Calu3 (cell line): Measurements from ENCODE around the gene ERAP2. TPM values are rescaled to one million over a fixed set of nuclear protein-coding genes. Genes with fewer than 3 reads are reported as not detected.

Source experiments
- BruUV-seq: library from RNA; stranded (reverse); fragments of 400-500 nt; replicated peaks from 2 replicates; lab custom pipeline; 2021; lab: Mats Ljungman, UMichigan
- CTCF ChIA-PET: fragments of 300-600 bp; sonication (Branson Sonifier 250); formaldehyde crosslinking; loops from one replicate; lab custom pipeline; 2022; ENCODE audit warnings: antibody characterized with exemption; lab: Charles Lee
- DNase-seq: peaks from one replicate; pipeline ENCODE4 v3.0.0; 2022
- H3K27ac Mint-ChIP-seq: one replicate; pipeline ENCODE4 v1.8.0; 2022; ENCODE audit warnings: mixed read lengths; ENCODE audit not compliant: unreplicated experiment
- H3K27me3 Mint-ChIP-seq: one replicate; pipeline ENCODE4 v1.8.0; 2022; ENCODE audit warnings: mixed read lengths; ENCODE audit not compliant: unreplicated experiment
- H3K36me3 Mint-ChIP-seq: one replicate; pipeline ENCODE4 v1.8.0; 2022; ENCODE audit warnings: mild to moderate bottlenecking, moderate library complexity, mixed read lengths; ENCODE audit not compliant: insufficient read depth, unreplicated experiment
- H3K4me1 Mint-ChIP-seq: one replicate; pipeline ENCODE4 v1.8.0; 2022; ENCODE audit warnings: mild to moderate bottlenecking, low read depth, mixed read lengths; ENCODE audit not compliant: unreplicated experiment
- H3K4me3 Mint-ChIP-seq: one replicate; pipeline ENCODE4 v1.8.0; 2022; ENCODE audit warnings: mild to moderate bottlenecking, low read depth, moderate library complexity, mixed read lengths; ENCODE audit not compliant: unreplicated experiment
- H3K9me3 Mint-ChIP-seq: one replicate; pipeline ENCODE4 v1.8.0; 2022; ENCODE audit warnings: low read depth, mixed read lengths; ENCODE audit not compliant: unreplicated experiment
- CTCF ChIP-seq: fragments of 200-600 bp; IDR thresholded peaks from one replicate; pipeline ENCODE4 v1.8.0; 2022; ENCODE audit warnings: antibody characterized with exemption; ENCODE audit not compliant: unreplicated experiment
- intact Hi-C: fragments of 100-400 bp; cut with micrococcal nuclease; formaldehyde crosslinking; loops from one replicate; pipeline ENCODE4 v1.10.0; 2022; ENCODE audit not compliant: unreplicated experiment
- total RNA-seq: library from RNA; stranded (reverse); gene quantifications from 2 replicates; pipeline ENCODE4 v1.2.3, GENCODE V29; 2022

The ERAP2 gene
- total RNA-seq, 1 experiment from 2014 or later, result 67.7 TPM

- intact Hi-C loops, result no loop called here
These were observed 33.2 kb upstream of the ERAP2 start for GRCh38 chr5:96843140-96843539.

DNA sequence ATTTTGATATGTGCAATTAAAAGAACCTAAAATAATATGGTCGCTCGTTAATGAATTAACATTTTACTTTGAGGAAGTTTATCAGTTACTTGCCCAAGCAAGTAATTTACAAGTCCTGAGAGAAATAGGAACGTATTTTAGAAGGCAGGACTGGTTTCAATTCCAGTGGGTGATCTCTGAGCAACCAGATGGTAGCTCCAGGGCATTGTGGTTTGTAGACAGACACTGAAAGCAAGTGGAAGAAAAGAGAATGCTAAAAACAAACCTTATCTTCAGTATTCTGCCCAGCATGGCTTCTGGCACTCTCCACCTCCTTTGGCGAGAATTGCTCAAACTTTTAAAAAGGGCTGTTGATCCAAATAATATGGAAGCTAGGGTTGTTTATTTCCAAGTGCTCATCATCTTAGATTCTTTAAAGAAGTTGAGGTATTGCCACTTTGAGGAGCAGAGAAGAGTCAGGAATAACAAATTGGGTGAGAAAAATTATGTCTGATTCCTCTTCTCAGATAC, 31.8 kb upstream of the ERAP2 start:
- DNase-seq, result no peak
- H3K4me3 Mint-ChIP-seq, result no peak overlapping the region
- no peaks in the 10 kb centered on the region for H3K9me3 Mint-ChIP-seq
- intact Hi-C loops, result no loop called here
- BruUV-seq, result no TSS peak
- H3K27me3 Mint-ChIP-seq, result no peaks in the 10 kb centered on the region
- no peak overlapping the region for H3K27ac Mint-ChIP-seq
- no peak for TF ChIP-seq CTCF
- H3K36me3 Mint-ChIP-seq, result no peaks in the 10 kb centered on the region
- CTCF ChIA-PET, result no interaction called here
- H3K4me1 Mint-ChIP-seq, result no peaks in the 10 kb centered on the region

More at GRCh38 chr5:96843140-96843539, 33.2 kb upstream of the ERAP2 start:
- Mint-ChIP-seq H3K27me3 (no peaks in the 10 kb centered on the region), H3K9me3 (no peaks in the 10 kb centered on the region), H3K36me3 (no peaks in the 10 kb centered on the region), H3K4me3 (no peak overlapping the region), H3K4me1 (no peaks in the 10 kb centered on the region), H3K27ac (no peak overlapping the region)
- no TSS peak for BruUV-seq
- no peak for TF ChIP-seq CTCF
- DNase-seq, result no peak
- CTCF ChIA-PET, result no interaction called here

DNA sequence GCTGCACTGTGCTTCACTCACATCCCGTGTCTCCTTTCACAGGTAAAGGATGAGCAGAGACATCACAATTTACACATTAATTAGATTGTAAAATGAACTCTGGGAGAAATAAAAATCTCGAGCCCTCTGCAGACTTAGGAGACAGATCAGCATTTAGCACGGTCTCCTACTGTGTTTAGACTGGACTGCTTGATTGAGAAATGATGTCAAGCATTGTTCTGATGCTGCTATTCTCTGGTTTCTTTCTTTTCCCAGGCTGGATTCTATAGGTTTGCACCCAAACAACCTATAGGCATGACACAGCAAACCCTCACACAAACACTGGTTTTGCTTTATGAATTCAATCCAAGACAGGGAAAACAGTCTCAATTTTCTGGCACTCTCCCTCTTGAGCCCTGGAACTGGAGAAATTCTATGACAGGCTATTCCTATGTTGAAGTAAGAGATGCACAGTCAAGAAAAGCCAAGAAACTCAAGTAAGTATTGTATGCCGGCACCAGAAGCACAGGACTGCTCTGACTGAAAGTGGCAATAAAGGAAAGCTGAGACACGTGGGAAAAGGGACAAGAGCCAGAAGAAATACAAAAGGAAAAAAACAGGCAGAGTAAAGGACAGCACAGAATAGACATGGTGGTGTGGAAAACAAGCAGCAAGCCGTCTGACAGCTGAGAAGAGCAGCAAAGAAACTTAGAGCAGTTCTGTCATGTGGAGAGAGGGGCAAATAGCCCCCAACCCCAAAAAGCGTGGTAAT, 24.8 kb upstream of the ERAP2 start:
- CTCF ChIA-PET, result no interaction called here
- intact Hi-C loops, result no loop called here
- no peak overlapping the region for H3K4me3 Mint-ChIP-seq

DNA sequence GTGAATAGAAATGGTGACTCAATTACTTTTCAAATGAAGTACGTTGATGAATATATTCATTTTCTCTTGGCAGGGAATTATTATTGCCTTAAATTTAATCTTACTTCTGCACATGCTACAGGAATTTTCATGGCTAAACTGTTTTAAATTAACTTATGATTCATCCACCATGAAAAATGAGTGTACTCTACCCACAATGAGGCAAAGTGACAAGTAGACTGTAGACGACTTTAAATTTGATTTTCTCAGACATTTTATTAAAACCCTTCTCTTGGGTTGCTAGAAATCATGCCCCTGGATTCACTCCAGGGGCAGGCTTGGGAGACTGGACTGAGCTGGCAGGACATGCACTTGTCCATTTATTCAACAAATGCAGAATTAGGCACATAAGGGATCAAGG, 23.5 kb upstream of the ERAP2 start:
- Mint-ChIP-seq H3K4me1 (no peaks in the 10 kb centered on the region), H3K9me3 (no peaks in the 10 kb centered on the region), H3K4me3 (no peak overlapping the region), H3K27ac (no peak overlapping the region), H3K27me3 (no peaks in the 10 kb centered on the region), H3K36me3 (no peaks in the 10 kb centered on the region)
- no peak for DNase-seq
- CTCF ChIA-PET, result no interaction called here
- intact Hi-C loops, result no loop called here
- BruUV-seq, result no TSS peak
- no peak for TF ChIP-seq CTCF

More for the DNA sequence above, 24.8 kb upstream of the ERAP2 start:
- H3K36me3 Mint-ChIP-seq, result no peaks in the 10 kb centered on the region
- DNase-seq, result no peak
- TF ChIP-seq CTCF, result no peak
- no peaks in the 10 kb centered on the region for H3K27me3 Mint-ChIP-seq
- no peak overlapping the region for H3K27ac Mint-ChIP-seq
- H3K4me1 Mint-ChIP-seq, result no peaks in the 10 kb centered on the region
- BruUV-seq, result no TSS peak
- H3K9me3 Mint-ChIP-seq, result no peaks in the 10 kb centered on the region
